Liver (tissue), 9 donors: ENCODE data around the gene UBE3D. TPM values are rescaled to one million over a fixed set of nuclear protein-coding genes. Genes with fewer than 3 reads are reported as not detected.

ENCODE experiments used
- DNase-seq: peaks from one replicate; pipeline ENCODE4 v3.0.0-alpha.2; 2017; ENCODE audit warnings: low spot score
- H3K27ac ChIP-seq, 2 donors: one replicate each; pipeline ENCODE4 v1.7.0; 2013; ENCODE audit warnings: inconsistent platforms in 2 of 2, low read length in 2 of 2, control low read depth in 1 of 2, low read depth in 1 of 2, mild to moderate bottlenecking in 1 of 2
- H3K27me3 ChIP-seq, 4 donors: one replicate each; pipeline versions ENCODE4 v1.6.1 to v1.7.0; 2013; ENCODE audit warnings: low read length in 3 of 4, inconsistent platforms in 1 of 4, mild to moderate bottlenecking in 1 of 4, moderate library complexity in 1 of 4; ENCODE audit not compliant: control insufficient read depth in 4 of 4, insufficient read depth in 4 of 4
- H3K36me3 ChIP-seq, 4 donors: one replicate each; pipeline versions ENCODE4 v1.6.1 to v1.7.0; 2013; ENCODE audit warnings: low read length in 3 of 4, mild to moderate bottlenecking in 3 of 4, low read depth in 1 of 4, moderate library complexity in 1 of 4; ENCODE audit not compliant: control insufficient read depth in 4 of 4, insufficient read depth in 3 of 4
- H3K4me1 ChIP-seq, 4 donors: one replicate each; pipeline versions ENCODE4 v1.6.1 to v1.7.0; 2013; ENCODE audit warnings: low read length in 3 of 4, mild to moderate bottlenecking in 3 of 4, moderate library complexity in 1 of 4; ENCODE audit not compliant: control insufficient read depth in 4 of 4, insufficient read depth in 4 of 4
- H3K4me3 ChIP-seq, 3 donors: one replicate each; pipeline versions ENCODE4 v1.6.1 to v1.7.0; 2013; ENCODE audit warnings: low read length in 3 of 3, control low read depth in 1 of 3, low read depth in 1 of 3, mild to moderate bottlenecking in 1 of 3
- H3K9ac ChIP-seq, 2 donors: one replicate each; pipeline ENCODE4 v1.7.0; 2013; ENCODE audit warnings: low read length in 2 of 2, mild to moderate bottlenecking in 2 of 2, moderate library complexity in 2 of 2, control low read depth in 1 of 2, low read depth in 1 of 2
- H3K9me3 ChIP-seq, 4 donors: one replicate each; pipeline versions ENCODE4 v1.6.1 to v1.7.0; 2013; ENCODE audit warnings: low read length in 3 of 4; ENCODE audit not compliant: control insufficient read depth in 4 of 4
- ATF3 ChIP-seq: IDR thresholded peaks from 2 replicates; pipeline ENCODE4 v1.6.1; 2016; ENCODE audit warnings: antibody characterized with exemption
- EGR1 ChIP-seq, 2 donors: IDR thresholded peaks; 2 replicates each; pipeline ENCODE4 v1.6.1; 2016 to 2018; ENCODE audit warnings: antibody characterized with exemption in 2 of 2, low read depth in 2 of 2
- FOXA2 ChIP-seq: IDR thresholded peaks from 2 replicates; pipeline ENCODE4 v1.6.1; 2016; ENCODE audit warnings: antibody characterized with exemption
- HNF4A ChIP-seq, 2 donors: conservative IDR thresholded peaks; 2 replicates each; pipeline ENCODE4 v1.6.1; 2016; ENCODE audit warnings: antibody characterized with exemption in 2 of 2, mild to moderate bottlenecking in 2 of 2
- HNF4G ChIP-seq: IDR thresholded peaks from 2 replicates; pipeline ENCODE4 v1.6.1; 2016; ENCODE audit warnings: antibody characterized with exemption
- MAX ChIP-seq: IDR thresholded peaks from 2 replicates; pipeline ENCODE4 v1.6.1; 2016; ENCODE audit warnings: antibody characterized with exemption
- REST ChIP-seq: IDR thresholded peaks from 2 replicates; pipeline ENCODE4 v1.6.1; 2016; ENCODE audit warnings: antibody characterized with exemption, mild to moderate bottlenecking
- RXRA ChIP-seq, 2 donors: IDR thresholded peaks; 2 replicates each; pipeline ENCODE4 v1.6.1; 2017 to 2018; ENCODE audit warnings: antibody characterized with exemption in 2 of 2, mild to moderate bottlenecking in 1 of 2
- TAF1 ChIP-seq: conservative IDR thresholded peaks from 2 replicates; pipeline ENCODE4 v1.6.1; 2016; ENCODE audit warnings: antibody characterized with exemption, mild to moderate bottlenecking
- YY1 ChIP-seq: IDR thresholded peaks from 2 replicates; pipeline ENCODE4 v1.6.1; 2016; ENCODE audit warnings: antibody characterized with exemption, mild to moderate bottlenecking
- ZBTB33 ChIP-seq: IDR thresholded peaks from 2 replicates; pipeline ENCODE4 v1.6.1; 2016; ENCODE audit warnings: antibody characterized with exemption
- WGBS: extraction: QIAGEN DNeasy Blood & Tissue Kit; methylation state at CpG from one replicate; pipeline ENCODE4 v1.1.7; 2013; 5-methylcytosine and 5-hydroxymethylcytosine counted together
- polyA plus RNA-seq, 2 donors: library from polyadenylated mRNA; stranded (reverse) in 1 of 2; unstranded in 1 of 2; fragments of 200-250 nt in 1 of 2; fragments of >200 nt in 1 of 2; fragmentation: Nextera tagmentation in 1 of 2; extraction: Ambion mirVana in 1 of 2; gene quantifications; one replicate each; pipeline versions ENCODE4 v1.2.1 to v1.2.3, GENCODE V29; 2013 to 2015
- total RNA-seq, 2 donors: library from RNA; depleted of rRNA; stranded (reverse); fragments of >200 nt; gene quantifications; one replicate each; pipeline ENCODE4 v1.2.3, GENCODE V29; 2014
- donor health status: healthy.
- donor health status: healthy.
- donor health status: healthy.
- donor health status: healthy.
- donor health status: healthy.

Gene UBE3D
- total and polyA plus RNA-seq, 4 donors = 0.78 to 6.4 (median 1.9) TPM

GRCh38 chr6:83097204-83097603, 31.6 kb upstream of the UBE3D start:
- H3K27ac ChIP-seq = no peak overlapping the region
- no peaks in the 10 kb centered on the region for H3K9me3 ChIP-seq
- H3K27me3 ChIP-seq = no peaks in the 10 kb centered on the region
- H3K9ac ChIP-seq = no peak overlapping the region
- TF ChIP-seq EGR1 (IDR thresholded peaks at IDR 0.05; ENCODE audit: low read depth in 2 of 2) = no peak
- no peak for TF ChIP-seq ATF3
- TF ChIP-seq MAX = no peak
- TF ChIP-seq FOXA2 = no peak
- no peak for TF ChIP-seq RXRA (IDR thresholded peaks at IDR 0.05)
- TF ChIP-seq HNF4G = no peak
- no peak for TF ChIP-seq YY1
- TF ChIP-seq TAF1 = no peak
- no peak for TF ChIP-seq REST
- no peak for TF ChIP-seq HNF4A (conservative IDR thresholded peaks at IDR 0.05)
- peaks cover 0 to 2% (median under 1%) of the 10 kb centered on the region in 4 donors for H3K36me3 ChIP-seq
- H3K4me3 ChIP-seq = no peak overlapping the region
- WGBS = 95% methylated on average over 2 of the region's 2 CpGs
- DNase-seq = no peak
- H3K4me1 ChIP-seq = no peaks in the 10 kb centered on the region

GRCh38 chr6:83096791-83097190, 31.1 kb upstream of the UBE3D start:
- Histone ChIP-seq H3K4me3 (no peak overlapping the region), H3K27ac (no peak overlapping the region), H3K9ac (no peak overlapping the region), H3K27me3 (no peaks in the 10 kb centered on the region), H3K4me1 (no peaks in the 10 kb centered on the region), H3K9me3 (no peaks in the 10 kb centered on the region), H3K36me3 (peaks cover 0 to 1% (median 0%) of the 10 kb centered on the region in 4 donors)
- 92% methylated on average over 2 of the region's 2 CpGs for WGBS
- no peak for DNase-seq
- no peak for TF ChIP-seq EGR1 (IDR thresholded peaks at IDR 0.05; ENCODE audit: low read depth in 2 of 2)
- no peak for TF ChIP-seq ZBTB33
- TF ChIP-seq REST = no peak
- no peak for TF ChIP-seq YY1
